ENCODE measurements around the gene FOLR1. TPM values are rescaled to one million over a fixed set of nuclear protein-coding genes. Genes with fewer than 3 reads are reported as not detected.
"Not testable (repeated sequence)": the region's sequence is repeated elsewhere in the genome, so short reads cannot be mapped to it uniquely, and the experiment has no call there.

Gene FOLR1
- total RNA-seq, 1 experiment from 2014 or later, result 93.4 TPM

DNA sequence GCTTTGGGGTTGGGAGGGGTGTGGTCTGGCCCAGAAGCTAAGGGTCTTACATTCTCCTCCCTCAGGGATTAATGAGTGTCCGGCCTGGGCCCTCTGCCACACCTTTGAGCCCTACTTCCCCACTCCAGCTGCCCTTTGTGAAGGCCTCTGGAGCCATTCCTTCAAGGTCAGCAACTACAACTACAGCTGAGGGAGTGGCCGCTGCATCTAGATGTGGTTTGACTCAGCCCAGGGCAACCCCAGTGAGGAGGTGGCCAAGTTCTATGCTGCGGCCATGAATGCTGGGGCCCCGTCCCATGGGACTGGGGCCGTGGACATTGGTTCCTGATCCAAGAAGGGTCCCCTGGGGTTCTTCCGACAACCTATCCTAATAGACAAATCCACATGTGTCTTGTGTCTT lies 14.3 kb upstream of the FOLR1 start:
- Mint-ChIP-seq H3K9me3 (ENCODE audit: unreplicated experiment) (no peaks in the 10 kb centered on the region), H3K27me3 (ENCODE audit: insufficient read depth, unreplicated experiment) (no peaks in the 10 kb centered on the region), H3K27ac (ENCODE audit: unreplicated experiment) (peak overlapping the region; percentile 56), H3K4me3 (ENCODE audit: unreplicated experiment) (no peak overlapping the region), H3K36me3 (ENCODE audit: insufficient read depth, unreplicated experiment) (no peaks in the 10 kb centered on the region), H3K4me1 (ENCODE audit: low read depth, unreplicated experiment) (peaks cover 35% of the 10 kb centered on the region)
- Histone ChIP-seq H3K4me1 (peaks cover 40% of the 10 kb centered on the region), H3K27me3 (replicated peaks; ENCODE audit: control insufficient read depth, insufficient read depth, low read length) (no peaks in the 10 kb centered on the region), H3K9me3 (no peaks in the 10 kb centered on the region), H3K4me3 (ENCODE audit: low read depth, low read length) (no peak overlapping the region), H3K36me3 (ENCODE audit: control insufficient read depth, insufficient read depth, low read length) (0 out of 2 replicates have a peak, but pooled peaks cover 1% of the 10 kb centered on the region)
- ChIA-PET POLR2A (no interaction called here), CTCF (interaction anchor here (2.0 kb wide), 1 partner anchor 152 kb away, joined by 6 read pairs; no protein-coding TSS in a partner anchor)
- intact Hi-C loops (cut with micrococcal nuclease; ENCODE audit: unreplicated experiment), result no loop called here
- BruUV-seq (replicated peaks), result no TSS peak
- DNase-seq, result no peak
- TF ChIP-seq, protein P1, sequence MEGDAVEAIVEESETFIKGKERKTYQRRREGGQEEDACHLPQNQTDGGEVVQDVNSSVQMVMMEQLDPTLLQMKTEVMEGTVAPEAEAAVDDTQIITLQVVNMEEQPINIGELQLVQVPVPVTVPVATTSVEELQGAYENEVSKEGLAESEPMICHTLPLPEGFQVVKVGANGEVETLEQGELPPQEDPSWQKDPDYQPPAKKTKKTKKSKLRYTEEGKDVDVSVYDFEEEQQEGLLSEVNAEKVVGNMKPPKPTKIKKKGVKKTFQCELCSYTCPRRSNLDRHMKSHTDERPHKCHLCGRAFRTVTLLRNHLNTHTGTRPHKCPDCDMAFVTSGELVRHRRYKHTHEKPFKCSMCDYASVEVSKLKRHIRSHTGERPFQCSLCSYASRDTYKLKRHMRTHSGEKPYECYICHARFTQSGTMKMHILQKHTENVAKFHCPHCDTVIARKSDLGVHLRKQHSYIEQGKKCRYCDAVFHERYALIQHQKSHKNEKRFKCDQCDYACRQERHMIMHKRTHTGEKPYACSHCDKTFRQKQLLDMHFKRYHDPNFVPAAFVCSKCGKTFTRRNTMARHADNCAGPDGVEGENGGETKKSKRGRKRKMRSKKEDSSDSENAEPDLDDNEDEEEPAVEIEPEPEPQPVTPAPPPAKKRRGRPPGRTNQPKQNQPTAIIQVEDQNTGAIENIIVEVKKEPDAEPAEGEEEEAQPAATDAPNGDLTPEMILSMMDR (IDR thresholded peaks at IDR 0.05; ENCODE audit: insufficient read depth in 1 of 2, low read depth in 1 of 2, low read length in 1 of 2, severe bottlenecking in 1 of 2, unreplicated experiment in 1 of 2), result no peak

DNA sequence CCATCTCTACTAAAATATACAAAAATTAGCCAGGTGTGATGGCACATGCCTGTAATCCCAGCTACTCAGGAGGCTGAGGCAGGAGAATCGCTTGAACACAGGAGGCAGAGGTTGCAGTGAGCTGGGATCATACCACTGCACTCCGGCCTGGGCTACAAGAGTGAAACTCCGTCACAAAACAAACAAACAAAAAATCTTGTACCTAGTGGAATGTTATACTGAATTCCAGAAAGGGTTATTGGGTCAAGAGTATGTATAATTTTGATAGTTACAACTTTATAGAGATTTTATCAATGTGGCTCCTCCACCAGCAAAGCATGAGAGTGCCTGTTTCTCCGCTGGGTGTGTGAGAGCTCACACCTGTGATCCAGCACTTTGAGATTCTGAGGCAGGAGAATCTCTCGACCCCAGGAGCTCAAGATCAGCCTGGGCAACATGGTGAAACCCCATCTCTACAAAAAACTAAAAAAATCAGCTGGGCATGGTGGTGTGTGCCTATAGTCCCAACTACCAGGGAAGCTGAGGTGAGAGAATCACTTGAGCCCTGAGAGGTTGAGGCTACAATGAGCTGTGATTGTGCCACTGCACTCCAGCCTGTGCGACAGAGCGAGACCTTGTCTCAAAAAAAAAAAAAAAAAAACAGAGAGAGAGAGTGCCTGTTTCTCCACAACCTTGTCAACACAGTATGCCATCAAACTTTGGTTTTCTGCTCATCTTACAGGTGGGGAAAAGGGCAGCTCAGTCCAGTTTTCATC lies 12.7 kb upstream of the FOLR1 start:
- no peaks in the 10 kb centered on the region for H3K36me3 Mint-ChIP-seq (ENCODE audit: insufficient read depth, unreplicated experiment)
- peaks cover 34% of the 10 kb centered on the region for H3K4me1 Mint-ChIP-seq (ENCODE audit: low read depth, unreplicated experiment)
- H3K27me3 Mint-ChIP-seq (ENCODE audit: insufficient read depth, unreplicated experiment), result no peaks in the 10 kb centered on the region
- intact Hi-C loops (cut with micrococcal nuclease; ENCODE audit: unreplicated experiment), result no loop called here
- Histone ChIP-seq H3K36me3 (ENCODE audit: control insufficient read depth, insufficient read depth, low read length) (0 out of 2 replicates have a peak, but pooled peaks cover 1% of the 10 kb centered on the region), H3K9me3 (no peaks in the 10 kb centered on the region), H3K4me1 (peaks cover 31% of the 10 kb centered on the region), H3K27me3 (replicated peaks; ENCODE audit: control insufficient read depth, insufficient read depth, low read length) (no peaks in the 10 kb centered on the region), H3K4me3 (ENCODE audit: low read depth, low read length) (no peak overlapping the region)
- TF ChIP-seq, protein P1 (IDR thresholded peaks at IDR 0.05; ENCODE audit: insufficient read depth in 1 of 2, low read depth in 1 of 2, low read length in 1 of 2, severe bottlenecking in 1 of 2, unreplicated experiment in 1 of 2), result no peak
- ChIA-PET POLR2A (no interaction called here), CTCF (interaction anchor here (1.1 to 1.7 kb wide), 3 partner anchors 35 to 154 kb away, joined by 4 to 8 read pairs (median 6); no protein-coding TSS in a partner anchor)
- no peak overlapping the region for H3K4me3 Mint-ChIP-seq (ENCODE audit: unreplicated experiment)
- no peaks in the 10 kb centered on the region for H3K9me3 Mint-ChIP-seq (ENCODE audit: unreplicated experiment)
- BruUV-seq (replicated peaks), result no TSS peak
- DNase-seq, result no peak
- H3K27ac Mint-ChIP-seq (ENCODE audit: unreplicated experiment), result no peak overlapping the region

DNA sequence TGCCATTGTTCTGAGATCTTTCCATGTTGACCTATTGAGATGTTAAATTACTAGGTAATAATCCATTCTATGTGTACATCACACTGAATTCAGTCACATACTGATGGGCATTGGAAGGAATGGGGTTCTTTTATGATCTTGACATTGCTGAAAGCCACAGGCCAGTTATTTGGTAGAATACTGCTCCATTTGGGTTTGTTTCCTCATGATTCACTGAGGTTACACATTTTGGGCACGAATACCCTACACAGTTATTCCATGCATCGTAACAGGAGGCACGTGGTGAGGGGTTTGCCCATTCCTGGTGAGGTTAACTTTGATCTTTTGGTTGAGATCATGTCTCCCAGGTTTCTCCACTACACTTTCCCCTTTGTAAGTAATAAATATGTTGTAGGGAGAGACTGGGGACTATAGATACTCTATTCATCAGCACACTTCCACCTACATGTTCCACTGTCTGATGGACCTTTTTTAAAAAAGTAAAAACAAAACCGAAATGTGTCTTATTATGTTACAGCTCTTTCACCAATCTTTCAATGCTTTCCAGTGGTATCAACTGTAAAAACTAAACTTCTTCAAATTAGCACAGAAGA lies 12.0 kb upstream of the FOLR1 start:
- Histone ChIP-seq H3K36me3 (ENCODE audit: control insufficient read depth, insufficient read depth, low read length) (0 out of 2 replicates have a peak, but pooled peaks cover 1% of the 10 kb centered on the region), H3K4me3 (ENCODE audit: low read depth, low read length) (no peak overlapping the region), H3K4me1 (peaks cover 24% of the 10 kb centered on the region), H3K9me3 (no peaks in the 10 kb centered on the region), H3K27me3 (replicated peaks; ENCODE audit: control insufficient read depth, insufficient read depth, low read length) (no peaks in the 10 kb centered on the region)
- no TSS peak for BruUV-seq (replicated peaks)
- ChIA-PET CTCF (interaction anchor here (0.6 to 1.7 kb wide), 7 partner anchors 14 to 251 kb away, joined by 3 to 8 read pairs (median 5); no protein-coding TSS in a partner anchor), POLR2A (no interaction called here)
- H3K9me3 Mint-ChIP-seq (ENCODE audit: unreplicated experiment), result no peaks in the 10 kb centered on the region
- peaks cover 27% of the 10 kb centered on the region for H3K4me1 Mint-ChIP-seq (ENCODE audit: low read depth, unreplicated experiment)
- DNase-seq, result no peak
- TF ChIP-seq, protein P1 (IDR thresholded peaks at IDR 0.05; ENCODE audit: insufficient read depth in 1 of 2, low read depth in 1 of 2, low read length in 1 of 2, severe bottlenecking in 1 of 2, unreplicated experiment in 1 of 2), result no peak
- no peak overlapping the region for H3K4me3 Mint-ChIP-seq (ENCODE audit: unreplicated experiment)
- H3K36me3 Mint-ChIP-seq (ENCODE audit: insufficient read depth, unreplicated experiment), result no peaks in the 10 kb centered on the region
- H3K27me3 Mint-ChIP-seq (ENCODE audit: insufficient read depth, unreplicated experiment), result no peaks in the 10 kb centered on the region
- H3K27ac Mint-ChIP-seq (ENCODE audit: unreplicated experiment), result peak overlapping the region; percentile 40
- intact Hi-C loops (cut with micrococcal nuclease; ENCODE audit: unreplicated experiment), result loop anchor here (5.0 kb wide), 1 partner anchor 42 kb away; the partner anchor contains the start of gene INPPL1

DNA sequence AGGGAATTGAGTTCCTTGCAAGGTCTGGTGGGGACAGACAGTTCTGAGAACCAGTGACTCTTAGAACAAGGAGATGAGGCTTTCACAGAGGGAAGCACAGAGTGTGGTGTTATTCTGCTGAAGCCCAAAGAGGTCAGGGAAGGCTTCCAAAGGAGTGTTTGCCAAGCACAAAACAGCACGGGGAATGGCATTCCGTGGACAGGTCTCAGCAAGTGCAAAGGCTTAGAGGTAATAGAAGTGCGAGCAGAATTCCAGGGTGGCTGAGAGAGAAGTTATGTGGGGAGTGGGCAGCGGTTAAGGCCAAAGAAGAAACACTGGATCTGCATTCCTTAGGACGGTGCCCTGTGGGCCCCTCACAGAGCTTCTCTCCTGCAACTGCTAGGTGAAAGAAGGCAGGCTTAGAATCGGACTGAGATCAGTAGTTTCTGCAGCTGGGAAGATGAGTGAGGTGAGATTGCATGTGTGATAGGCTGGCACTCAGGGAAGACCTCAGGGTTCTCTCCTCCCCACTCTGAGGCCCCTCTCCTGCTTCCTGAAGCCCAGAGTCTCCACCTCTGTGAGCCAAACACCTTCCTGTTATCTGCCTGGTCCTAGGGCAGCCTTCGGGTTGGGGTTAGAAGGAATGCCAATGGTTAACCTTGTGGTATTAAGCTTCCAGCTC lies 10.9 kb upstream of the FOLR1 start:
- H3K36me3 Mint-ChIP-seq (ENCODE audit: insufficient read depth, unreplicated experiment); H3K4me3 ChIP-seq (ENCODE audit: low read depth, low read length); H3K9me3 Mint-ChIP-seq (ENCODE audit: unreplicated experiment); H3K9me3 ChIP-seq; POLR2A ChIA-PET; H3K36me3 ChIP-seq (ENCODE audit: control insufficient read depth, insufficient read depth, low read length); BruUV-seq (replicated peaks); H3K27me3 Mint-ChIP-seq (ENCODE audit: insufficient read depth, unreplicated experiment); H3K27me3 ChIP-seq (replicated peaks; ENCODE audit: control insufficient read depth, insufficient read depth, low read length): not testable (repeated sequence)
- Mint-ChIP-seq H3K4me3 (ENCODE audit: unreplicated experiment) (peak overlapping the region; percentile 20), H3K4me1 (ENCODE audit: low read depth, unreplicated experiment) (peaks cover 27% of the 10 kb centered on the region), H3K27ac (ENCODE audit: unreplicated experiment) (peak overlapping the region; percentile 40)
- peaks cover 13% of the 10 kb centered on the region for H3K4me1 ChIP-seq
- intact Hi-C loops (cut with micrococcal nuclease; ENCODE audit: unreplicated experiment), result loop anchor here (1.0 to 5.0 kb wide), 2 partner anchors 37 to 41 kb away; partner anchors contain the start of gene INPPL1
- CTCF ChIA-PET, result interaction anchor here (0.8 to 5.0 kb wide), 6 partner anchors 15 to 250 kb away, joined by 3 to 54 read pairs (median 7); no protein-coding TSS in a partner anchor
- peak in 1 of 2 experiments; percentile 60 for DNase-seq
